ENCODE results near the gene NXPH2.

Gene NXPH2

DNA sequence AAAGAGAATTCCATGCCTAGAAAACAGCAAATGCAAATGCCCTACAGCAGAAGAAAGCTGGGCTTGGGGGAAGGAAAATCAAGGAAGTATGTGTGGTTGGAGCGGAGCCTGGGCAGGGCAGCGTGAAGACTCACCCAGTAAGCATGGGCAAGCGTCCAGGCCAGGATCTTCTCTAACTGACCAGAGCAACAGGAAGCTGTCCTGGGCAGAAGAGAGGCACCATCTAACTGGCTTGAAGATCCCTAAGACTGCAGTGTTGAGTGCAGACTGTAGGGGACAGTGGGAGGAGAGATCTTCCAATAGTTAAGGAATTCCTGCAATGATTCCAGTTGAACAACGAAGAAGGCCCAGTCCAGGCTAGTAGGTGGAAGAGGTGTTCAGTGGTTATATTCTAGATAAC is 57.9 kb downstream of the NXPH2 start:
- H3K36me3 ChIP-seq (ENCODE audit: insufficient read depth, low read length): no peaks in the 10 kb centered on the region
- H3K9ac ChIP-seq (ENCODE audit: low read length): no peak overlapping the region
- no peak overlapping the region for H3K27ac ChIP-seq (ENCODE audit: low read depth, low read length, poor library complexity, severe bottlenecking)
- H3K4me3 ChIP-seq (ENCODE audit: low read depth, low read length, poor library complexity, severe bottlenecking): no peak overlapping the region
- no peaks in the 10 kb centered on the region for H3K9me2 ChIP-seq (ENCODE audit: low read depth, low read length)
- no peaks in the 10 kb centered on the region for H3K9me3 ChIP-seq (ENCODE audit: low read length)
- H2AFZ ChIP-seq (ENCODE audit: low read length): no peak overlapping the region
- H4K20me1 ChIP-seq (ENCODE audit: insufficient read depth, low read length): no peaks in the 10 kb centered on the region
- no peaks in the 10 kb centered on the region for H3K4me1 ChIP-seq (ENCODE audit: insufficient read depth, low read length, severe bottlenecking)
- TF ChIP-seq CTCF (IDR thresholded peaks at IDR 0.05; ENCODE audit: low read length) (no peak), EZH2 (IDR thresholded peaks at IDR 0.05; ENCODE audit: borderline replicate concordance, low read length) (no peak)
- no peaks in the 10 kb centered on the region for H3K79me2 ChIP-seq (ENCODE audit: insufficient read depth, low read length)
- H3F3A ChIP-seq (ENCODE audit: insufficient read depth, low read length): no peaks in the 10 kb centered on the region
- H3K27me3 ChIP-seq (ENCODE audit: insufficient read depth, low read length): no peaks in the 10 kb centered on the region
- H3K4me2 ChIP-seq (ENCODE audit: low read length): no peak overlapping the region

GRCh38 chr2:138720035-138720838 is 60.0 kb downstream of the NXPH2 start:
- H3K4me2 ChIP-seq (ENCODE audit: low read length): no peak overlapping the region
- no peaks in the 10 kb centered on the region for H3F3A ChIP-seq (ENCODE audit: insufficient read depth, low read length)
- no peaks in the 10 kb centered on the region for H3K9me2 ChIP-seq (ENCODE audit: low read depth, low read length)

DNA sequence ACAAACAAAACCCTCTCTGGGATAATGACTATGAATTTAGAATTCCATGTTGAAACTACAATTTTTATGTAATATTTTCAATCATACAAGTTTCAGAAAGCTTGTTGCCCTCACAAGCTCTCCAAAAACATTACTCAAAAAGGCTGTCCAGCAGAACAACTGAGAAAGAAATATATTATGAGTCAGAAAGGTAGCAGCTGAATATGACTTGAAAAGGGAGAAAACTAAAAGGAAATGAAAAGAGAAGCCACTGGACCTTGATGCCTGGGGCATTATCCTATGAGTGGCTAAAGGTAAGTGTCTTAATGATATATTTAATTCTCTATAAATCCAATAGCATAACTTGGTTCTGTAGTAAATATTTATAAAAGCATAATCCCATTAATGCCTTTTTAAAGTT is 61.8 kb downstream of the NXPH2 start:
- no peaks in the 10 kb centered on the region for H3K9me2 ChIP-seq (ENCODE audit: low read depth, low read length)
- H3K27me3 ChIP-seq (ENCODE audit: insufficient read depth, low read length): no peaks in the 10 kb centered on the region
- H3K4me2 ChIP-seq (ENCODE audit: low read length): no peak overlapping the region
- H3K9ac ChIP-seq (ENCODE audit: low read length): no peak overlapping the region
- H4K20me1 ChIP-seq (ENCODE audit: insufficient read depth, low read length): no peaks in the 10 kb centered on the region
- H3K4me3 ChIP-seq (ENCODE audit: low read depth, low read length, poor library complexity, severe bottlenecking): no peak overlapping the region
- H2AFZ ChIP-seq (ENCODE audit: low read length): no peak overlapping the region
- no peaks in the 10 kb centered on the region for H3K36me3 ChIP-seq (ENCODE audit: insufficient read depth, low read length)
- H3F3A ChIP-seq (ENCODE audit: insufficient read depth, low read length): no peaks in the 10 kb centered on the region
- TF ChIP-seq CTCF (IDR thresholded peaks at IDR 0.05; ENCODE audit: low read length): no peak
- no peak for TF ChIP-seq EZH2 (IDR thresholded peaks at IDR 0.05; ENCODE audit: borderline replicate concordance, low read length)
- no peaks in the 10 kb centered on the region for H3K79me2 ChIP-seq (ENCODE audit: insufficient read depth, low read length)
- H3K27ac ChIP-seq (ENCODE audit: low read depth, low read length, poor library complexity, severe bottlenecking): no peak overlapping the region
- H3K4me1 ChIP-seq (ENCODE audit: insufficient read depth, low read length, severe bottlenecking): no peaks in the 10 kb centered on the region
- H3K9me3 ChIP-seq (ENCODE audit: low read length): no peaks in the 10 kb centered on the region

More at GRCh38 chr2:138720035-138720838, 60.0 kb downstream of the NXPH2 start:
- H3K27ac ChIP-seq (ENCODE audit: low read depth, low read length, poor library complexity, severe bottlenecking): no peak overlapping the region
- H2AFZ ChIP-seq (ENCODE audit: low read length): no peak overlapping the region
- H3K4me3 ChIP-seq (ENCODE audit: low read depth, low read length, poor library complexity, severe bottlenecking): no peak overlapping the region
- H3K36me3 ChIP-seq (ENCODE audit: insufficient read depth, low read length): no peaks in the 10 kb centered on the region
- TF ChIP-seq CTCF (IDR thresholded peaks at IDR 0.05; ENCODE audit: low read length) (no peak), EZH2 (IDR thresholded peaks at IDR 0.05; ENCODE audit: borderline replicate concordance, low read length) (no peak)
- H3K27me3 ChIP-seq (ENCODE audit: insufficient read depth, low read length): no peaks in the 10 kb centered on the region
- H3K9ac ChIP-seq (ENCODE audit: low read length): no peak overlapping the region
- H3K9me3 ChIP-seq (ENCODE audit: low read length): no peaks in the 10 kb centered on the region
- H4K20me1 ChIP-seq (ENCODE audit: insufficient read depth, low read length): no peaks in the 10 kb centered on the region
- no peaks in the 10 kb centered on the region for H3K4me1 ChIP-seq (ENCODE audit: insufficient read depth, low read length, severe bottlenecking)
- no peaks in the 10 kb centered on the region for H3K79me2 ChIP-seq (ENCODE audit: insufficient read depth, low read length)
